CD4-positive, alpha-beta T cell (primary cell): ENCODE results near the gene RNF144A. TPM values are rescaled to one million over a fixed set of nuclear protein-coding genes. Genes with fewer than 3 reads are reported as not detected.

Experiments used
- ATAC-seq: fragments of 200-7000 bp; cut with Tn5 transposase; one replicate; pipeline ENCODE4 v1.10.0; 2022; ENCODE audit warnings: mild to moderate bottlenecking; ENCODE audit not compliant: poor library complexity
- CTCF ChIA-PET: fragments of 350-600 bp; sonication (Branson Sonifier 250); formaldehyde crosslinking; loops from one replicate; lab custom pipeline; 2021; ENCODE audit warnings: antibody characterized with exemption, inconsistent platforms; lab: Charles Lee
- POLR2A ChIA-PET: fragments of 350-600 bp; sonication (Branson Sonifier 250); formaldehyde crosslinking; loops from one replicate; lab custom pipeline; 2021; ENCODE audit warnings: antibody characterized with exemption, inconsistent platforms; lab: Charles Lee
- DNase-seq, 14 experiments: peaks; one replicate each; pipeline ENCODE4 v3.0.0-alpha.2; 2013 to 2020; ENCODE audit warnings: mixed read lengths in 2 of 14
- H3K27ac ChIP-seq, 2 donors: one replicate each; pipeline versions ENCODE4 v1.5.1 to v1.7.0; 2013; ENCODE audit warnings: low read length in 2 of 2, low read depth in 1 of 2, mild to moderate bottlenecking in 1 of 2
- H3K27me3 ChIP-seq, 2 experiments: 1 replicate in 1 of 2; 2 replicates in 1 of 2; pipeline versions ENCODE4 v1.6.1 to v1.7.0; 2013; ENCODE audit warnings: low read length in 2 of 2, control low read depth in 1 of 2, mild to moderate bottlenecking in 1 of 2, moderate library complexity in 1 of 2; ENCODE audit not compliant: insufficient read depth in 2 of 2, control insufficient read depth in 1 of 2
- H3K36me3 ChIP-seq: one replicate; pipeline ENCODE4 v1.6.1; 2013; ENCODE audit warnings: low read length, control low read depth; ENCODE audit not compliant: insufficient read depth
- H3K4me1 ChIP-seq: one replicate; pipeline ENCODE4 v1.6.1; 2013; ENCODE audit warnings: low read length, control low read depth; ENCODE audit not compliant: insufficient read depth
- H3K4me3 ChIP-seq: one replicate; pipeline ENCODE4 v1.5.1; 2013; ENCODE audit warnings: mild to moderate bottlenecking, low read length, moderate library complexity
- H3K9me3 ChIP-seq, 2 experiments: 1 replicate in 1 of 2; 2 replicates in 1 of 2; pipeline versions ENCODE4 v1.6.1 to v1.7.0; 2013; ENCODE audit warnings: low read length in 2 of 2, mild to moderate bottlenecking in 2 of 2, control low read depth in 1 of 2, moderate library complexity in 1 of 2; ENCODE audit not compliant: control insufficient read depth in 1 of 2, insufficient read depth in 1 of 2
- H3K27ac Mint-ChIP-seq: one replicate; pipeline ENCODE4 v1.8.0; 2020; ENCODE audit warnings: mixed read lengths
- H3K27me3 Mint-ChIP-seq: one replicate; pipeline ENCODE4 v1.8.0; 2021; ENCODE audit warnings: mixed read lengths
- H3K36me3 Mint-ChIP-seq: one replicate; pipeline ENCODE4 v1.8.0; 2021; ENCODE audit warnings: low read depth, mixed read lengths
- H3K4me1 Mint-ChIP-seq: one replicate; pipeline ENCODE4 v1.8.0; 2021; ENCODE audit warnings: low read depth, mixed read lengths
- H3K4me3 Mint-ChIP-seq: one replicate; pipeline ENCODE4 v1.8.0; 2020; ENCODE audit warnings: mild to moderate bottlenecking, mixed read lengths
- H3K9me3 Mint-ChIP-seq: one replicate; pipeline ENCODE4 v1.8.0; 2020; ENCODE audit warnings: mixed read lengths
- CTCF ChIP-seq: fragments of 200-600 bp; IDR thresholded peaks from one replicate; pipeline ENCODE4 v1.8.0; 2022; ENCODE audit warnings: antibody characterized with exemption, mild to moderate bottlenecking
- intact Hi-C, 2 experiments: fragments of 100-400 bp; cut with DNase I in 1 of 2; cut with micrococcal nuclease in 1 of 2; formaldehyde crosslinking; loops; one replicate each; pipeline versions ENCODE4 v1.15.1 to v1.9.0; 2023 to 2025; cut with DNase I, micrococcal nuclease
- polyA plus RNA-seq, 2 donors: library from polyadenylated mRNA; unstranded; fragments of 120-200 nt; gene quantifications; one replicate each; pipeline ENCODE4 v1.2.1, GENCODE V29; 2013
- total RNA-seq, 174 experiments: library from RNA in 2 of 174; stranded (reverse) in 2 of 174; gene quantifications; one replicate each; pipeline ENCODE4 v1.2.3 and lab custom pipeline; 2021 to 2026

RNF144A gene
- total RNA-seq: 10 to 100 TPM; 39.0 to 40.1 TPM
- polyA plus RNA-seq (2013, experiment 1 of 2): 23.6 TPM
- polyA plus RNA-seq (2013, experiment 2 of 2): 19.4 TPM
- total RNA-seq (lab: John Stamatoyannopoulos, UW): 27.5 to 305 (median 76.5) reads per million in 172 experiments

DNA sequence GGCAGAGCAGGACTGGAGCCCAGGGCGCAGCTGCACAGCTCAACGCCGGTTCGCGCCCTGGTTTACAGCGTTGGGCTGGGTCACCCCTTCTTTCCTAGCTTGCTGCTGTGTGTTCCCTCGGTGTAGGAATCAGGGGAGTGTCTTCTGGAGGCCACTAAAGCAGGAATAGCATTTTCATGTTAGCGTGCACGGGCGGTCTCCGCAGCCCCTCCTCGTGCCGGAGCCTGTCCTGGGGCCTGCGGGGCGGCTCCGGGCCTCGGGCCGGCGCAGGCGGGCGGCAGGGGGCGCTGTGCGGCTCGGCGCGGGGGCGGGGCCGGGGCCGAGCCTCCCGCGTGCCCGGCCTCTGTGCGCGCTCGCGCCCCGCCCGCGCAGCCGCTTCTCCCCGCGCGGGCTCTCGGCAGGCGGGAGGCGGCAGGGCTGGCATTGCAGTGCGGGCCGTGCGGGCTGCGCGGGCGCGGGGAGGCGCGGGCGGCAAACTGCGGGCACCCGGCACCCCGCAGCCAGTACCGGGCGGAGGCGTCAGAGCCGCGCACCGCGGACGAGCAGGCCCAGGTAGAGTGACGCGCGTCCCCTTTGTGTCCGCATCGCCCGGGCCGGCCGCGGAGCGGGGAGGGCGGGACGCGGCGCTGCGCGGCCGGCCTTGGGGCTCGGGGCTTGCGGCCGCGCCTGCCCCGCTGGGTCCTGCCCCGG is at the start of gene RNF144A:
Gene RNF144A (plus strand): TSS at position 342 of the 690 bp plus-strand sequence. CDS start 79,515 bp downstream, outside the sequence.
- H3K27ac Mint-ChIP-seq: peak within 1 kb of the TSS; percentile 85
- H3K27me3 Mint-ChIP-seq: no peaks in the 10 kb centered on the region
- H3K36me3 ChIP-seq: no peaks in the 10 kb centered on the region
- peak; percentile 60 for TF ChIP-seq CTCF
- peaks cover 0 to 10% of the 10 kb centered on the region in 2 experiments for H3K9me3 ChIP-seq
- peak within 1 kb of the TSS; percentile 68 for H3K4me3 ChIP-seq
- H3K27ac ChIP-seq: peak within 1 kb of the TSS in 1 of 2 donors; percentile 29
- H3K27me3 ChIP-seq: no peaks in the 10 kb centered on the region
- DNase-seq: peak; percentile 56 to 91 (median 69)
- ChIA-PET CTCF (interaction anchor here (0.8 to 5.5 kb wide), 7 partner anchors 9 to 94 kb away, joined by 3 to 41 read pairs (median 4); partner anchors contain the start of gene CMPK2), POLR2A (interaction anchor here (0.6 to 2.5 kb wide), 8 partner anchors 7 to 142 kb away, joined by 3 to 13 read pairs (median 4); partner anchors contain the start of gene CMPK2)
- H3K4me1 ChIP-seq: peaks cover 74% of the 10 kb centered on the region
- H3K4me3 Mint-ChIP-seq: peak within 1 kb of the TSS; percentile 85
- intact Hi-C loops: loop anchor here (1.0 to 10.0 kb wide), 4 partner anchors 18 to 1768 kb away; partner anchors contain the start of gene ID2 (in 1 of the 2)
- H3K36me3 Mint-ChIP-seq: peaks cover 9% of the 10 kb centered on the region
- ATAC-seq: peak; percentile 69
- peaks cover 82% of the 10 kb centered on the region for H3K4me1 Mint-ChIP-seq
- H3K9me3 Mint-ChIP-seq: no peaks in the 10 kb centered on the region

DNA sequence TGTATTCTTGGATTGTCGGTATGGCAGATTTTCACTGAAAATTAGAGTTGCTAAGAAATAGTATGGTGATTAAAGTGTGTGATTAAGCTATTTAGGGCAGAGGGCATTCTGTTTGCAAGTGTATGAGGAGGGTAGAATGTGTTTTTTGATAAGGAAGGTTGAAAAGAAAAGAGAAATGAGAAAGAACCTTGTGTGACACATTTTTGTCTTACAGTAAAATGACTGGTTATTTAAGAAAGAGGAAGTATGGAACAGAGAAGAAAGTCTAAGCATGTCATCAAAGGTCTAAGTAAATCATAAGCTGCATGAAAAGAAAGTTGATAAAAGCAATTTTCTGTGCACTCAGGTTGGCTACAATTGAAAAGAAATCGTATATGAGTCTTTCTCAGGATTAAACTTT is 44.8 kb upstream of the RNF144A start:
- ChIA-PET POLR2A (interaction anchor here (0.6 to 0.9 kb wide), 2 partner anchors 186 to 1809 kb away, joined by 3 read pairs; no protein-coding TSS in a partner anchor), CTCF (interaction anchor here (1.2 to 1.5 kb wide), 2 partner anchors 25 to 44 kb away, joined by 3 read pairs; no protein-coding TSS in a partner anchor)
- Mint-ChIP-seq H3K27me3 (no peaks in the 10 kb centered on the region), H3K4me3 (peak overlapping the region; percentile 32), H3K36me3 (peaks cover 5% of the 10 kb centered on the region), H3K9me3 (peaks cover 4% of the 10 kb centered on the region), H3K4me1 (peaks cover 42% of the 10 kb centered on the region), H3K27ac (peak overlapping the region; percentile 15)
- no peak overlapping the region for H3K27ac ChIP-seq
- H3K27me3 ChIP-seq: no peaks in the 10 kb centered on the region
- TF ChIP-seq CTCF: no peak
- no peaks in the 10 kb centered on the region for H3K4me1 ChIP-seq
- ATAC-seq (no peak), DNase-seq (peak in 1 of 14 experiments; percentile 11)
- no peak overlapping the region for H3K4me3 ChIP-seq
- no peaks in the 10 kb centered on the region for H3K9me3 ChIP-seq
- intact Hi-C loops: no loop called here
- no peaks in the 10 kb centered on the region for H3K36me3 ChIP-seq

- ATAC-seq (no peak), DNase-seq (no peak)
- ChIA-PET POLR2A (no interaction called here), CTCF (no interaction called here)
- H3K9me3 Mint-ChIP-seq: peaks cover 4% of the 10 kb centered on the region
- Histone ChIP-seq H3K27ac (no peak overlapping the region), H3K4me3 (no peak overlapping the region), H3K4me1 (peaks cover 14% of the 10 kb centered on the region), H3K36me3 (no peaks in the 10 kb centered on the region), H3K27me3 (no peaks in the 10 kb centered on the region), H3K9me3 (no peaks in the 10 kb centered on the region)
- no peak for TF ChIP-seq CTCF
- H3K27ac Mint-ChIP-seq: no peak overlapping the region
- H3K27me3 Mint-ChIP-seq: no peaks in the 10 kb centered on the region
- intact Hi-C loops: no loop called here
- H3K4me3 Mint-ChIP-seq: no peak overlapping the region
- H3K4me1 Mint-ChIP-seq: peaks cover 56% of the 10 kb centered on the region
- peaks cover 5% of the 10 kb centered on the region for H3K36me3 Mint-ChIP-seq
Observed at GRCh38 chr2:6874032-6874431, 43.2 kb upstream of the RNF144A start.
